GM12891 (cell line): ENCODE measurements around the gene DFFB.

Experiments
- POLR2A ChIP-seq: IDR thresholded peaks from 2 replicates; pipeline ENCODE4 v1.6.1; 2011; ENCODE audit warnings: low read depth, low read length, control low read depth
- POLR2AphosphoS5 ChIP-seq: IDR thresholded peaks from 2 replicates; pipeline ENCODE4 v1.6.1; 2011; ENCODE audit warnings: low read depth, low read length, control low read depth
- TAF1 ChIP-seq: IDR thresholded peaks from 2 replicates; pipeline ENCODE4 v1.6.1; 2011; ENCODE audit warnings: low read depth, low read length, control low read depth

DNA sequence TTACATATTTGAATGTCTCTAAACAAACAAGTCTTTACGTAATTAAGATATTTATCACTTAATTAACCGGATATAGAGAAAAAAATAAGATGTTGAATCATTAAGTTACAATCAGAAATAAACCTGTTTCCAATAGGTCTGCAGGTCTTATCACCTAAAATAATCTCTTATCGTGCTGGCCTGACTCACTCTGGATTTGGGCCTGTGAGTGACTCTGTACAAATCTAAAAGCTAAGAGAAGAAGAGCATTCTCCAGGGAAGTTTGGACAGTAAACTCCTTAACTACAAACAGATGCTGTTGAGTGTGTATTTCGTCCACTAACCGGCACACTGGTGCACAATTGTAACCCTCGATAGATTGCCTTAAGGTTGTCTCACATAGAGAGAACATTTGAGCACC, 25.6 kb upstream of the DFFB start:
- TF ChIP-seq TAF1 (no peak), POLR2AphosphoS5 (no peak), POLR2A (no peak)
